Measurements from ENCODE around the gene NSRP1. TPM values are rescaled to one million over a fixed set of nuclear protein-coding genes. Genes with fewer than 3 reads are reported as not detected.

Gene NSRP1
- total and polyA plus RNA-seq, 2 of the 13 experiments (the other 11 are each of a cell fraction or from before 2014, with no cell fraction given): 7.0 to 14.3 TPM

DNA sequence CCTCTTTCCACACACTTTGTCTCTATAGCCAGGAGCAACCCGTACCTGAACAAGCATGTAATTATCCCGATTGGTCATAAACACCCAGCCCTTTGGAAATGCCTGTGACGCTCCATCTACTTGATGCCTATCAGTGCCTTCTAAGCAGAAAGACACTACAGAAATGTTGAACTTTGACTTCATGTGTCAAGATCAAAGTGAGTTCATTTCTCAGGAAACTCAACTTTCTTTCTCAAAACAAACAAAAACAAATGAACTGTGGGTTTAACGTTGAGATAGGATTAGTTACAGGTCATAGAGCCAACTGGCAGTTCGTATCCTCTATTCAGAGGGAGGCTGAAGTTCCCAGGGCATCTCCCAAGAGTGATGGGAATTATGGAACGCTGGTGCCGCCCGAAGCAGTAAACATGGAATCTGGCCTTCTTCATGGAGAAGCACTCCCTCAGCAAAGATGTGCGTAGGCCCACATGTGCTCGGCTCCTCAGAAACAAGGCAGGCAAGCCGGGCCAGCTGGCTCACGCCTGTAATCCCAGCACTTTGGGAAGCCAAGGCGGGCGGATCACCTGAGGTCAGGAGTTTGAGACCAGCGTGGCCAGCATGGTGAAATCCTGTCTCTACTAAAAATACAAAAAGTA is 109.4 kb downstream of the NSRP1 start (continued):
- TF ChIP-seq ZNF598 (CRISPR knock-in tag; IDR thresholded peaks at IDR 0.05; ENCODE audit: borderline replicate concordance) (no peak), MATR3 (CRISPR knock-in tag; IDR thresholded peaks at IDR 0.05) (no peak), ZNF703 (CRISPR knock-in tag; IDR thresholded peaks at IDR 0.05; ENCODE audit: borderline replicate concordance) (peak; percentile 63; the same call in 1 of the 2 replicates), MED13 (CRISPR knock-in tag; IDR thresholded peaks at IDR 0.05) (no peak), ZNF75D (CRISPR knock-in tag; IDR thresholded peaks at IDR 0.05; ENCODE audit: borderline replicate concordance) (no peak), CREB1 (IDR thresholded peaks at IDR 0.05) (peak; percentile 74), CREB1 (CRISPR knock-in tag; IDR thresholded peaks at IDR 0.05) (peak; percentile 84), RCOR2 (CRISPR knock-in tag; IDR thresholded peaks at IDR 0.05) (peak; percentile 71; the same call in 1 of the 2 replicates), KDM1A (CRISPR knock-in tag; IDR thresholded peaks at IDR 0.05) (no peak), ZNF547 (CRISPR knock-in tag; IDR thresholded peaks at IDR 0.05) (no peak), ZNF501 (CRISPR knock-in tag; IDR thresholded peaks at IDR 0.05) (no peak), ARHGAP35 (CRISPR knock-in tag; IDR thresholded peaks at IDR 0.05; ENCODE audit: borderline replicate concordance) (no peak), DPF2 (CRISPR knock-in tag; IDR thresholded peaks at IDR 0.05; ENCODE audit: borderline replicate concordance, low read depth) (no peak), ZNF891 (CRISPR knock-in tag; IDR thresholded peaks at IDR 0.05) (no peak), RAD51 (IDR thresholded peaks at IDR 0.05; ENCODE audit: borderline replicate concordance) (no peak), BATF2 (CRISPR knock-in tag; IDR thresholded peaks at IDR 0.05) (no peak), TEAD2 (CRISPR knock-in tag; IDR thresholded peaks at IDR 0.05) (no peak), ATRX (CRISPR knock-in tag; IDR thresholded peaks at IDR 0.05; ENCODE audit: borderline replicate concordance) (no peak), AKAP8 (CRISPR knock-in tag; IDR thresholded peaks at IDR 0.05) (no peak), ZNF777 (CRISPR knock-in tag; IDR thresholded peaks at IDR 0.05) (no peak), SNAPC5 (CRISPR knock-in tag; IDR thresholded peaks at IDR 0.05; ENCODE audit: borderline replicate concordance) (no peak), FOXC1 (CRISPR knock-in tag; IDR thresholded peaks at IDR 0.05; ENCODE audit: borderline replicate concordance) (0 out of 2 replicates have a peak, but pooled peaks have one; percentile 33), ZNF670 (CRISPR knock-in tag; IDR thresholded peaks at IDR 0.05; ENCODE audit: borderline replicate concordance) (no peak), ZFP41 (CRISPR knock-in tag; IDR thresholded peaks at IDR 0.05; ENCODE audit: borderline replicate concordance) (no peak), GPN1 (CRISPR knock-in tag; IDR thresholded peaks at IDR 0.05; ENCODE audit: borderline replicate concordance) (no peak), MTF2 (CRISPR knock-in tag; IDR thresholded peaks at IDR 0.05; ENCODE audit: borderline replicate concordance) (no peak)

Measured in HepG2 (cell line).